Adrenal gland (tissue), 12 donors: ENCODE data around the gene TUBA4B. TPM values are rescaled to one million over a fixed set of nuclear protein-coding genes. Genes with fewer than 3 reads are reported as not detected.

Experiments used
- DNase-seq, 7 donors: peaks; one replicate each; pipeline ENCODE4 v3.0.0-alpha.2; 2019 to 2020
- H3K27ac ChIP-seq, 5 donors: fragments of 200-600 bp; sonication (generic) in 4 of 5; 1 replicate in 3 of 5; 2 replicates in 2 of 5; pipeline versions ENCODE4 v1.5.1 to v1.8.0; 2016 to 2020; ENCODE audit warnings: mild to moderate bottlenecking in 1 of 5
- H3K27me3 ChIP-seq: fragments of 200-600 bp; 2 replicates; pipeline ENCODE4 v1.8.0; 2021
- H3K36me3 ChIP-seq, 2 donors: fragments of 200-600 bp; replicated peaks in 1 of 2; 1 replicate in 1 of 2; 2 replicates in 1 of 2; pipeline versions ENCODE4 v1.5.1 to v1.8.0; 2018 to 2022
- H3K4me1 ChIP-seq, 2 donors: fragments of 200-600 bp; replicated peaks in 1 of 2; 1 replicate in 1 of 2; 2 replicates in 1 of 2; pipeline versions ENCODE4 v1.5.1 to v1.8.0; 2018 to 2021
- H3K4me3 ChIP-seq, 4 donors: fragments of 200-600 bp; sonication (generic) in 3 of 4; one replicate each; pipeline ENCODE4 v1.5.1; 2016 to 2018
- H3K9me3 ChIP-seq, 3 donors: fragments of 200-600 bp; sonication (generic) in 1 of 3; replicated peaks in 1 of 3; 1 replicate in 2 of 3; 2 replicates in 1 of 3; pipeline versions ENCODE4 v1.5.1 to v1.8.0; 2016 to 2021
- POLR2A ChIP-seq, 2 donors: fragments of 450-650 bp; IDR thresholded peaks; one replicate each; pipeline ENCODE4 v1.6.1; 2017; ENCODE audit warnings: antibody characterized with exemption in 2 of 2, mild to moderate bottlenecking in 2 of 2, moderate library complexity in 1 of 2
- WGBS, 4 donors: extraction: QIAGEN DNeasy Blood & Tissue Kit in 2 of 4; methylation state at CpG; one replicate each; pipeline versions ENCODE4 v1.1.5 to v1.1.7; 2013 to 2017; 5-methylcytosine and 5-hydroxymethylcytosine counted together
- intact Hi-C, 2 donors: fragments of 100-400 bp; cut with DNase I; formaldehyde crosslinking; loops; one replicate each; pipeline versions ENCODE4 v1.14.1 to v1.15.0; 2022 to 2023
- polyA plus RNA-seq, 3 donors: library from polyadenylated mRNA; stranded (reverse); fragments of 200-250 nt in 2 of 3; fragments of 350-450 nt in 1 of 3; fragmentation: Illumina TruSeq in 1 of 3; extraction: RNeasy Lipid Tissue Mini Kit (QIAGEN cat#74804) in 1 of 3; gene quantifications; one replicate each; pipeline ENCODE4 v1.2.3, GENCODE V29; 2013 to 2014
- total RNA-seq, 9 donors: library from RNA; depleted of rRNA in 4 of 9; stranded (reverse); fragments of >200 nt in 4 of 9; fragments of 120-200 nt in 1 of 9; fragmentation: NEBNext Ultra II Directional in 1 of 9; extraction: Animal tissue kit (Norgen Biotek cat#: 25700) in 1 of 9; gene quantifications; one replicate each; pipeline versions ENCODE4 v1.1.0 to v1.2.4, GENCODE V29; 2013 to 2023
- TF ChIP-seq, protein P1 (sequence below), 6 experiments: fragments of 450-650 bp in 4 of 6; fragments of 200-600 bp in 2 of 6; sonication (generic) in 1 of 6; IDR thresholded peaks; 1 replicate in 5 of 6; 2 replicates in 1 of 6; pipeline versions ENCODE4 v1.5.1 to v1.8.0; 2016 to 2021; ENCODE audit warnings: antibody characterized with exemption in 6 of 6, mild to moderate bottlenecking in 2 of 6, moderate library complexity in 1 of 6
- donor health status: healthy with polysubstance abuse.
- donor health status: Bipolar disorder and iron deficiency.
- donor health status: DM: yes; HTN: yes; CAD: no.
- donor health status: DM: no; HTN: no; CAD: no.
- donor health status: DM: no; HTN: no; CAD: no.
- donor health status: DM: yes; HTN: yes; CAD: no.

TUBA4B gene
- total and polyA plus RNA-seq, 12 donors: 0.07 to 0.14 TPM; not detected in 10

DNA sequence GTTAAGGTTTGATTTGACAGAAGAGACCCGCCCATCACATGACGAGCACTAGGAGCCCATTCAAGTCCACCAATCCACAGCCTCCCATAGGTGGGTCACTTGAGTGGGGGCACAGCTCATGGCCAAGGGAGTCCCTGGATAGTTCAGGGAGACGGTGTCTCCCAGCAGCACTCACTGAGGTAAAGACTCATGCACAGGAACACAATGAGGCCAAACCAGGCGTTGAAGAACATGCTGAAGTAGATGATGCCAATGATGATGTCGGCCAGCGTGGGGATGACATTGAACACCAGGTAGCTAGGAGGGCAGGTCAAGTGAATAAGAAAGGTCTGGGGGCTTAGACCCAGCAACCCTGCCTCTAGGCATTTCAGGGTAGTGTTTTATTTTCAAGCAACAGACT is 38.3 kb upstream of the TUBA4B start:
- 91 to 96% (median 92%) methylated on average over 6 of the region's 6 CpGs for WGBS, 4 donors
- Histone ChIP-seq H3K4me1 (peaks cover 23 to 30% of the 10 kb centered on the region in 2 donors), H3K27ac (no peak overlapping the region), H3K36me3 (peaks cover 0 to 50% of the 10 kb centered on the region in 2 donors), H3K4me3 (no peak overlapping the region), H3K9me3 (no peaks in the 10 kb centered on the region), H3K27me3 (no peaks in the 10 kb centered on the region)
- TF ChIP-seq, protein P1, sequence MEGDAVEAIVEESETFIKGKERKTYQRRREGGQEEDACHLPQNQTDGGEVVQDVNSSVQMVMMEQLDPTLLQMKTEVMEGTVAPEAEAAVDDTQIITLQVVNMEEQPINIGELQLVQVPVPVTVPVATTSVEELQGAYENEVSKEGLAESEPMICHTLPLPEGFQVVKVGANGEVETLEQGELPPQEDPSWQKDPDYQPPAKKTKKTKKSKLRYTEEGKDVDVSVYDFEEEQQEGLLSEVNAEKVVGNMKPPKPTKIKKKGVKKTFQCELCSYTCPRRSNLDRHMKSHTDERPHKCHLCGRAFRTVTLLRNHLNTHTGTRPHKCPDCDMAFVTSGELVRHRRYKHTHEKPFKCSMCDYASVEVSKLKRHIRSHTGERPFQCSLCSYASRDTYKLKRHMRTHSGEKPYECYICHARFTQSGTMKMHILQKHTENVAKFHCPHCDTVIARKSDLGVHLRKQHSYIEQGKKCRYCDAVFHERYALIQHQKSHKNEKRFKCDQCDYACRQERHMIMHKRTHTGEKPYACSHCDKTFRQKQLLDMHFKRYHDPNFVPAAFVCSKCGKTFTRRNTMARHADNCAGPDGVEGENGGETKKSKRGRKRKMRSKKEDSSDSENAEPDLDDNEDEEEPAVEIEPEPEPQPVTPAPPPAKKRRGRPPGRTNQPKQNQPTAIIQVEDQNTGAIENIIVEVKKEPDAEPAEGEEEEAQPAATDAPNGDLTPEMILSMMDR (IDR thresholded peaks at IDR 0.05): no peak
- TF ChIP-seq POLR2A (IDR thresholded peaks at IDR 0.05): no peak
- DNase-seq: no peak
- intact Hi-C loops: loop anchor here (5.0 to 10.0 kb wide), 2 partner anchors 42 to 50 kb away; partner anchors contain the start of genes NHEJ1 (in 1 of the 2) and SLC23A3 (in 1 of the 2)

DNA sequence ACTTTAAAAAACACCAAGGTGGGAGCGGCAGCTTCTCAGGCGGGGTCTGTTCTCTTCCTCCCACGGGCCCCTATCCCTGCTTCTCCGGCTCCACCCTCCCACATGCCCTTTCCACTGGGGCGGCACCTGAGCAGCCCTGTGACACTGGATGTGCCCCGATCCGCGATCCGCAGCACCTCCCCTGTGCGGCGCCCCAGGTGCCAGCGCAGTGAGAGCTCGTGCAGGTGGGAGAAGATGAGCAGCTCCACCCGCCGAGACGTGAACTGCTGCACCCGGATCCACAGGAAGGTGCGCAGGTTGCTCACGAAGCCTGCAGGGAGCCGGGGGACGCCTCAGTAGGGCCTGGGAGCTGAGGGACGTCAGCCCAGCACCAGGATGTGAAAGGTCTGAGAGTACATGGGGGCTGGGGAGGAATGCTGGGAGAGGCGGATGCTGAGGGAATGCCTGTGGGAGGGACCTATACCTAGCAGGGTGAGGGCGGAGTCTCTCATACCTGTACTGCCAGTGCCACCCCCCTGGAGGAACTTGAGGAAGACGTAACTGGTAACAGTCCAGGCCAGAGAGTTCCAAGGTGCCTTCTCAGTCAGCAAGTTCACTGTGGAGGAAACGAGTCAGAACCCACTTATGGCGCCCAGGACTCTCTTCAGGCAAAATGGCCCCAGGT is 37.0 kb upstream of the TUBA4B start:
- intact Hi-C loops: loop anchor here in 1 of 2 donors (10.0 kb wide), 1 partner anchor 51 kb away; the partner anchor contains the start of gene NHEJ1

DNA sequence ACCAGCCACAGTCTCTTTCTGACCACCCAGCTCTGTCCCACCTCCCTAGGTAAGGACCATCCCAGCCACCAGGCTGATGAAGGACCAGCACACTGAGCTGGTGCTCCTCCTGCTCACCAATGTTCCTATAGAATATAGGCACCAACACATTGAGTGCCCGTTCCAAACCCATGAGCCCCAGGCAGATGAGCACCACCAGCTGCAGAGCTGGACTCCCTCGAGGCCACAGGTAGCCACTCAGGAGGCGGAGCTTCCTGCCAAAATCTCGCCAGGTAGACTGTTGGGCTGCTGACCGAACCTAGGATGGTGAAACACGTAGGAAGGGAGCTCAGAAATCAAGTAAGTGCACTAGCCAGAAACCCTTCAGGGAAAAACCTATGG is 36.5 kb upstream of the TUBA4B start:
- 83 to 92% (median 90%) methylated on average over 2 to 6 of the region's 6 CpGs for WGBS, 4 donors
- Histone ChIP-seq H3K36me3 (peaks cover 0 to 57% of the 10 kb centered on the region in 2 donors), H3K4me1 (peaks cover 23 to 30% of the 10 kb centered on the region in 2 donors), H3K9me3 (no peaks in the 10 kb centered on the region), H3K4me3 (no peak overlapping the region), H3K27me3 (no peaks in the 10 kb centered on the region), H3K27ac (peak overlapping the region in 2 of 5 donors; percentile 8 to 97)
- TF ChIP-seq, protein P1 (IDR thresholded peaks at IDR 0.05): no peak
- TF ChIP-seq POLR2A (IDR thresholded peaks at IDR 0.05): no peak
- no peak for DNase-seq
- intact Hi-C loops: loop anchor here in 1 of 2 donors (10.0 kb wide), 1 partner anchor 52 kb away; the partner anchor contains the start of gene NHEJ1

More for the DNA sequence above, 37.0 kb upstream of the TUBA4B start:
- no peak for DNase-seq
- peaks cover 0 to 52% of the 10 kb centered on the region in 2 donors for H3K36me3 ChIP-seq
- no peaks in the 10 kb centered on the region for H3K27me3 ChIP-seq
- TF ChIP-seq, protein P1 (IDR thresholded peaks at IDR 0.05): no peak
- TF ChIP-seq POLR2A (IDR thresholded peaks at IDR 0.05): no peak
- H3K9me3 ChIP-seq: no peaks in the 10 kb centered on the region
- no peak overlapping the region for H3K4me3 ChIP-seq
- H3K27ac ChIP-seq: peak overlapping the region in 1 of 5 donors; percentile 8
- peaks cover 23 to 30% of the 10 kb centered on the region in 2 donors for H3K4me1 ChIP-seq
- 90 to 94% (median 93%) methylated on average over 20 to 27 of the region's 27 CpGs for WGBS, 4 donors

DNA sequence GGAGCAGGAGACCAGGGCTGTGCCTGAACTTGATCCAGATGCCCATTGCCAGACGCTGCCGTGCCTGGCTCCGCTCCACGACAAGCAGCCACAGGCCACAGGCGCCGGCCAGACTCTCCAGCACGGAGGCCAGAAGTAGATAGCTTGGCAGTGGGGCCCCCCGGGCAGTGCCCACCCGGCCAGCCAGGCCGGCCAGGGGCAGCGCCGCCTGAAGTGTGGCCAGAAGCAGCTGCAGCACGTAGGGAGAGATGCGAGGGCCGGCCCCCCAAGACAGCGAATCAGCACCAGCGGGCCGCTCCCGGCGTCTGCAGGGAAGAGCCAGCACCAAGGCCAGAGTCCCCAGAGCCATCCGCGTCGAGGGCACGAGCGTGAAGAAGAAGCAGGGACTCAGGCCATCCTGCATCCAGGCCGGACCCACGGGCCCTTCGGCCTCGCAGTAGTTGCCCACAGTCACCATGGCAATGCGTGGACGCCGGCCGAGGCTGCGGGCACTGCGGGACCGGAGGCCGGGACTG is 34.8 kb upstream of the TUBA4B start:
- Histone ChIP-seq H3K36me3 (peaks cover 0 to 60% of the 10 kb centered on the region in 2 donors), H3K4me1 (peaks cover 23 to 30% of the 10 kb centered on the region in 2 donors), H3K27ac (peak overlapping the region; percentile 82 to 97 (median 92)), H3K9me3 (no peaks in the 10 kb centered on the region), H3K4me3 (peak overlapping the region in 2 of 4 donors; percentile 46 to 69), H3K27me3 (no peaks in the 10 kb centered on the region)
- intact Hi-C loops: loop anchor here in 1 of 2 donors (10.0 kb wide), 1 partner anchor 53 kb away; the partner anchor contains the start of gene NHEJ1
- WGBS, 4 donors: 0 to 1% (median 1%) methylated on average over 16 to 37 of the region's 37 CpGs
- peak; percentile 66 to 85 (median 80) for DNase-seq
- TF ChIP-seq, protein P1 (IDR thresholded peaks at IDR 0.05): peak in 1 of 6 experiments; percentile 9
- peak; percentile 8 to 38 for TF ChIP-seq POLR2A (IDR thresholded peaks at IDR 0.05)
